Hindlimb muscle (tissue), 1 donor: ENCODE data around the gene ALG2. TPM values are rescaled to one million over a fixed set of nuclear protein-coding genes. Genes with fewer than 3 reads are reported as not detected.

Experiments used
- DNase-seq: peaks from one replicate; pipeline ENCODE4 v3.0.0-alpha.2; 2013
- polyA plus RNA-seq: library from polyadenylated mRNA; unstranded; fragments of 120-200 nt; gene quantifications from one replicate; pipeline ENCODE4 v1.2.1, GENCODE V29; 2013; ENCODE audit not compliant: insufficient read length

Gene ALG2
- polyA plus RNA-seq, 1 donor = 15.1 TPM

DNA sequence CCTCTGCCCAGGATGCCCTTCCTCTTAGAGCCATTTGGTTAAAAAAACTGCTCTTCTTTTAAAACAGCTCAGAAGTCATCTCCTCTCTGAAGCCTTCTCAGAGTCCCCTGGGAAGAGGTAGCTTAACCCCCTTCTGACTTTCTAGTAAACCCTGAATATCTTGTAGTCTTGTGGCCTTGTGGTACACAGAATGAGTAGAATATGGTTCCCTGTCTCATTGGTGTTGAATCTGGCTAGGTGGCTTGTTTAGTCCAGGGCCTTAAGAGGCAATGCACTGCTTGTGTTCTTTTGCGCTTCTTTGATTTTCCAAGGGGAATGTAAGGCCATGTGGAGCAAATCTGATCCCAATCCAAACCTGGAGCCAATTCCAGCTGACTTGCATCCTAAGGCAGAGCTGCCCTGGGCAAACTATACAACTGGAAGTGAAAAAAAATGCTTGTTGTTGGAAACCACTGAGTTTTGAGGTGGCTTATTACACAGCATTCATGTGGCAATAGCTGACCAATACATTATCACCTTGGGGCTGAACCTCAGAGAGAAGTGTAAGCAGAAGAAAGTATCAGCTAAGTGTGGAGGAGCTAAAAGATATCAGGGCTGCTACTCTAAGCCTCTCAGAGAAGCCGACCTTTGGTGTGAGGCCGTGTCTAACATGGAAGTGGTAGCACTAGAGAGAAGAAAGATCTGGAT lies 31.0 kb downstream of the ALG2 start:
- DNase-seq = no peak

DNA sequence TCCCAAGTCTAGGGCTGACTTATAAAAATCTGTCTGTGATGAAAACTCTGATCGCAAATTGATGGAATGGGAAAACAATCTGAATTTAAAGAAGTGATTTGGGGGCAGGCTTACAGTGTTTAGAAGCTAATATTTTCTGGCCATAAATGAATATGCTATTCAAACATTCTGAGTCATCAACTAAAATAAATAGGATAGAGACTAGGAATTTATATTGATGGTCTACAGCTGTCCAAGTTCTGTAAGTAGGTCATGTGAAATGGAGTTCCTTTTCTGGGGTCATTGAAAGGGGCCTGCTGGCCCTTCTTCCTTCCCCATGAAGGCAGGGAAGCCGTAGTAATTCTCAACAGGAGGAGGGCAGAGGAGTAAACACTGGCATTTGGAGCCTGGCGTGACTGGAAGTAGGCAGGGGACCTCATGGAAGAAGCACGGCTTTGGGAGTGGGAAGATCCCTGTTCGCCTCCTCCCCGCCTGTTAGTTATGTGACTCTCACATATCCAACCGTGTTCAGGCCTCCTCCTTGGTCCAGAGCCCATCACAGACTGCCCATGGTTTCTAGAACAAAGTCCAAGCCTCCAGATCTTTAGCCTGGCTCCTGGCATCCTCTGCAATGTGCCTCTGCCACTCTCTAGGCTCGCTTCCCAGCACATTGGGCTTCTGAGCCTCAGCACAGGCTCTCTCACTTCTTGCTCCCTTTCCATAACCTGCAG lies 31.7 kb downstream of the ALG2 start:
- DNase-seq = no peak

DNA sequence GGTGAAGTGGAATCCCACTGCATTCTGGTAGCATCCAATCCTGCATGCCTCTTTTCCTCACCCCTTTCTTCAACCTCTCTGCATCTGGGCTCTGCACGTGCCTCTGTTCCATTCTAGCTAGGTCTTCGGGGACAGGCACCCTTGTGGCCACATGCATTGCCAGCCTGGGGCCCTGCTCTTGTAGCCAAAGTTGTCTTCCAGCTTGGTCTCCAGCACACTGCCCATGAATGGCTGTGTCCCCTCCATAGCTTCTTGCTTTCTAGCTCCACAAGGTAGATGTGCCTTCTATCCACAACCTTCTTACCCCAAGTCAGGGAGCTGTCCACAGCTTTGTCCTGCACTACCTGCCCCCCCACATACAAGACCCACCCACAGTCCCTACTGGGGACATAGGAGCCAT lies 32.6 kb downstream of the ALG2 start:
- DNase-seq = no peak

DNA sequence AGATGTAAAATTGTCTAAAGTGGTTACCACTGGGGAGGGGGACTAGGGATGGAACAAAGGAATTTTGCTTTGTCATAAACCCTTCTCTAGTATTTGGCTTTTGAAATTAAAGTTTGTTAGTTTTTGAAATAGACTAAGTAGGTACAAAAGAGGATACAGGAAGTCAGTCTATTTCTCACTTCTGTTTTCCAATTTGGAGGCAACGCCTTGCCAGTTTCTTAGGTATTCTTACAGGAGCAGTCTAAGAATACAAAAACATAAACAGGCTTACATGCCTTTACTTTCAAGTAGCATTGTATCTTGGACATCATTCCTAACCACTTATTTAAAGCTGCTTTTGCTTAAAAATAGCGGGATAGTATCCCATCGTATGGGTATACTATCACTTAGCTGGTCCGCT lies 34.4 kb downstream of the ALG2 start:
- DNase-seq = no peak

DNA sequence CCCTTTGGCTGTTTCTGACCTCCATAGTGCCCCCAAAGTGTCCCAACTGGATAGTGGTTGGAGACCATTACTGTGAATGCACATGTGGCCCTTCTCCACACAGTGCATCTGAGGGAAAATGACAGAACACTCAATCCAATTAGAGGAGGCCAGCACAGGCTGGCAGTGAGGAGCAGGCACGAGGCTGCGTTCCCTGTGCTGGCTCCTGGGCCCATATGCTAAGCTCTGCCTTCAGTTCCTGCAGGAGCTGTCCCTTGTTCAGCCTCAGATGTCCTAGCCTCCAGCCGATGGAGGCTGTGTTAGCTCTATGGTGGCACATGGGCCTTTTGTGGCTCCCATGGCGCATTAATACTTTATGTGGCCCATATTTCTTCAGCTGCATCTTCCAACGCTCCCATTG lies 35.8 kb downstream of the ALG2 start:
- DNase-seq = no peak

DNA sequence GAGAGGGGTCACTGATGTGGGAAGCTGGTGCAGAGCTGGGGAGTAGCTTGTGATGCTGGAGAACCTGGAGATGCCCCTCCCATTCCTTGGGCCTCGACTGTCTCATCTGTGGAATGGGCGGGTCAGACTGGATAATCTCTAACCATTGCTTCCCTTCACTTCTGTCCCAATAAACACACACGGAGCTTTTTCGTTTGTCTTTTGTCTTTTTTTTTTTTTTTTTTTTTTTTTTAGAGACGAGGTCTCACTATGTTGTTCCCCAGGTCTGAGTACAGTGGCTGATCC lies 36.5 kb downstream of the ALG2 start:
- DNase-seq = no peak

DNA sequence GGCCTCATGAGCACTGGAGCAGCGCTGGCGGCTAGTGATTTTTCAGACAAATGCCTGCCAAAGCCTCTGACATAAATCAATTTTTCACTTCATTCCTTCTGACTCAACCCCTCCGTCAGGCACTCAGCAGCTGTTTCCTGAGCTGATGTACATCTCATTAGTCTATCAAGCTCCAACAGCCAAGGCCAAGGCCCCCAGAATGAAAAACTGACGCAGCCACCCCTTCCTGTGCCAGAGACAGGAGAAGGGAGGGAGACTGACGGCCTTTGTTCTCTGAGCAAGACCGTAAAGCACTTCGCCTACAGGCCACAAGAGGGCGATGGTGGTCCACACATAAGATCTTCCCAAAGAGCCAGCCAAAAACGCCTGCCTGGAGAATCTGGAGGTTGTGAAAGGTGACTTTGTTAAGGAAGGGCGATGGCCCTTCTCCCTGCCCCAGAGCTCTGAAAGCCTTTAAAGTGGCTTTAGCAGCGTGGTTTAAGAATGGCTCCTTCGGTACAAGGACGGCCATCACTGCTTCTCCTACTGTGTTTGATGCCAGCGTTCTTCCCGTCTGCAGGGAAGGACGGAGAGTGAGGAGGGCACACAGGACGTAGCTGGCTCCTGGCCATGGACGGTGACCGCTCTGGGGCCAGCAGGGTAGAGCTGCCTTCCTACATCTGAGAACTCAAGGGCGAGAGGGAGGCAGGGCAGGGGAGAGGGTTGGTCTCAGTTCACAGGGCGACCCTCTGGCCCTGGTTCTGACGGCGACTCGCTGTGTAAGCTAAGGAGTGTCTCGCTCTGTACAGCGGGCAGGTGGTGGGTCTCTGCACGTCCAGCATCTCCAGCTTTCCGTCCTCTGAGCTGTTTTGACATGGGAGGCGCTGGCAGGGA lies 37.0 kb downstream of the ALG2 start:
- peak; percentile 92 for DNase-seq

DNA sequence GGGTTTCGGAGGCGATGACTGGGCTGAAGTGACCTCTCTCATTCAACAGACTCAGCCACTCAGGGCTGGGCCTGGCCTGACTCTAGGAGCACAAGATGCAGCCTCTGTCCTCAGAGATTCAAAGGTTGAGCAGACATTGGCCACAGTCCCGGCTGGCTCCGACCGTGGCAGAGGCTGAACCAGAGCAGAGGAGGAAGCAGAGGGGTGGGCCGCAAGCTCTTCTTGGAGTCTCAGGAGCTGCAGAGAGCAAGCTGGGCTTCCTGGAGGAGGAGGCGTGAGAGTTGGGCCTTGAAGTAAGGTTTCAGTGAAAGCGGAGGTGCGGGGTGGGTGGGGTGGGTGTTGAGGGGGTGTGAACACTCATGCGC lies 37.6 kb downstream of the ALG2 start:
- peak; percentile 36 for DNase-seq

DNA sequence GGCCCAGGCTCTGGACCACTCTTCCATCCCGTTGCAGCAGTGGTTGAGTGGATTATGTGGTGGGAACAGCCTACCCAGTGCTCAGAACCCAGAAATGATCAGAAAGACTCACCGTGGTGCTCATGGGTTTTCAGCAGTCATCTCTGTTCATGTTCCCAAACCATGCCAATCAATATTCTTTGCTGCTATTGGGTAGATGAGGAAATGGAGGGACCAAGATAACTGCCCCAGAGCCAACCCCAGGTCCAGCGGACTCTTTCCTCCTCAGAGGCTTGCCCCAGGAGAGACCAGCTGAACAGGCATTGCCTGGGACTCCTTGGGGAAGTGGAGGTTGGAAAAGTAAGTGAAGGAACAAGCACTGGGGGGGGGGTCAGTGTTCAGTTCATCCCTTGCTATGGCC lies 38.1 kb downstream of the ALG2 start:
- no peak for DNase-seq

DNA sequence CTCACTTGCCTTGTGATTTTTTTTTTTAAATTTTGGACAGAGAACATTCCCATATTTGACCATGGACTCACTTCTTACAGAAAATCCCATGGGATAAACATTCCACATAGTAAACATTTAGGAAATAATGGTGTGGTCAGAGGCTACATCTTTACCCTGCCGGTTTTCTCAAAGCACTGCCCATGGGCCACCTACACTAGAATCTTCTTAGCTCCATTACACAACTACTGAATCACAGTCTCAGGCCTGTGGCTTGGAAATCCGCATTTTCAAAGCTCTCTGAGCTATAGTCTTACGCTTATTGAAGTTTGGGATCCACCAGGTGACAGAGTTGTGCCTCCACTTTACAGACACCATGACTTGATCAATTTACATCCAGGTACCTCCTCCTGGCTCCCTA lies 39.4 kb downstream of the ALG2 start:
- DNase-seq = no peak

DNA sequence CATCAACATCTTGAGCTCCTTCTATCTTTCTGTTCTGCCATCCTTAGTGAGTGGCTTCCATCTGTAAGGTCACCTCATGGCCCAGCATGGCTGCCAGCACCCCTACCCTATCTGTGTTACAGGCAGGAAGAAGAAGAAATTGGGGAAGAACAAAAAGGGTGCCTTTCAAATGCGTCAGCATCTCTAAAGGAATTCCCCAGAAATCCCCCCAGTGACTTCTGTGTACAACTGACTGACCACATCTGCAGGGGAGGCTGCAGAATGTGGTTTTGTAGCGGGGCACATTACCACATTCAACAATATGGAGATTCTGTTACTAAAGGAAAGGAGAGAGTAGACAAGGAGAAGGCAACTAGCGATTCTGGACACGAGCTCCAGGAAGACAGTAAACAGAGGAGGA lies 40.1 kb downstream of the ALG2 start:
- no peak for DNase-seq

DNA sequence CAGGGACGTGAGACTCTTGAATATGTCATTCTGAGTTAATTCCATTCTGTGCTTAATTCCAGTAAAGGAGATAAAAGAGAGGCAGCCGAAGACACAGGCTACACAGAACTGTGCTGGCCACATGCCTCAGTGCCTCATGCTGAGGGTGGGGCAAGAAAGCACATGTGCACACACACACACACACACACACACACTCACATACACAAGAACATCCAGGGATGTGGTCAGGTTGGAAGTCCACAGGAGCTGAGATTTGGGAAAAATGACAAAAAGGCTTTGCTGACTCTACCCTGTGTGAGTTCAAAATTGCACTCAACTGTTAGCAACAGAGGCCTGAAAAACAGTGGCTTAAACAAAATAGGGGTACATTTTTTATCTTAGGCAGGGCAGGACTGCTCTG lies 40.5 kb downstream of the ALG2 start:
- DNase-seq = no peak

DNA sequence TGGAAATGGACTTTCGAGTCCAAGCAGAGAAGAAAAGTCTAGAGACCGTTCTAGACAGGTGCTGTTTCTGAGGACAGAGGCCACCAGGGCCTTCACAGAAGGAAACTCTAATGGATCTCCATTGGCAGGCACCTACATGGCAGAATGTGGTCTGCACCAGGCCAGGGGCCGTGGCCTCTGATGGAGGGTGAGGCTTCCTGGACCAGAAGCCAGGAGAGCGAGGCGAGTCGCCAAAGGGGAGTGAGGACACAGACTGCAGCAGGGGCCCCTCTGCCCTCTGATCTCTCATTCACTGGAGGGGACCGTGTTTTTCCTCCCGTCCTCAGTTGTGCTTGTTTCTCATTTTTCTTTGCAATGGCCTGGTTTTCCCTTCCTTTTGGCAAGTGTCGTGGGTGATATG lies 41.1 kb downstream of the ALG2 start:
- DNase-seq = no peak

DNA sequence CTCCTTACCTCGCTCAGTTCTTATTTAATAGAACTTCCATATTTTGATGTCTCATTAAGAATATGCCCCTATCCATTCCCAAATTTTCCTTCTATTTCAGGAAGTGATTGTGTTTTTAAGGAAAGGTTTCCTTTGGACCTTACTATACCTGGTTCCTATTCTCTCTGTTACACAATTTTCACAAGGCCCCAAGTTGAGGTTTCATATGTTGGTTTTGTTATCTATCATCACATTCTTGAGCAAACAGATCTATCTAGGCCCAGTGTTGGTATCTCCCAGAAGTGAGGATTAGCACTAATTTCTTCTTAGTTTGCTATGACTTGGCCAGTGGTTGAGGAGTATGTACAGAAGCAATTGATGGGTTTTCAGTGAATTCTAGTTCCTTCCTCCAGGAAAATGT lies 41.5 kb downstream of the ALG2 start:
- no peak for DNase-seq

DNA sequence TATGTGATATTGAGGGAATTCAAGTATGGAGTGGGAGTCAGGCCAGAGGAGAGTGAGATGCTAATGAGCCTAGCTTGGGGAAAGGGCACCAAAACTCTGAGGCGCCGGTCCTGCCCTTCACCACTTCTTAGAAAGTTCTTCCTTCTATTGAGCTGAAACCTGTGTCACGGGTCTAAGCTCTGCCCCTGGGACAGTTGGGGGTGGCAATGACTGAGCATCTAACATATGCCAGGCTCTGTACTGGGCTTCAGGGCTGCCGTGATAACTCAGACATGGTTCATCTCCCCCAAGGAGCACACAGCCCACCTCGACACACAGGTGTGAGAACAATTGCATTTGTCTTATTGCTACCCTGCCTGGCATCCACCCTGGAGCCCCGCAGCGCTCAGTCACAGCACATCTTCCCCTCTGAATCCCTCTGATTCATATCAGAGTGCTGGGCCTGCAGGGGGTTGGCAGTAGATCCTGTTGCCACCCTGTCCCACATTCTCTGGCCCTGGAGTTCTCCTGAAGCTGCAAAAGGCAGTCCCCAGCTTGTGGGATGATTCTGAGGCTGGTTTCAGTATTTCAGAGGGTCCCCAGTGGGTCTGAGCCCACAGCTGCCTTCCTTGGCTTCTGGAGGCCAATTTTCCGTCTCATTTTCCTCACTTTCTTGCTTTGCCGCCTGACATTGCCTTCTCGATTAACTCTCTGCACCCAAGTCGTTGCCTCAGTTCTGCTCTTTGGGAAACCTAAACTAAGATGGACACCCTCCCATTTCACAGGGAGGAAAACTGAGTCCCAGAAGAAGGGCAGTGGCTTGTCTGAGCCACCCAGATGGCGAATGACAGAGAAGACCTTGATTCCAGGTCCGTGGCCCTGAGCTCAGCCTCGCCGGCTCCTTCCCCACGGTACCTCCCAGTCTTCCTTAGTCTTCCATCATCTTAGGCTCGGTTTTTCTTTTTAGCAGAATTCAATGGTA lies 42.5 kb downstream of the ALG2 start:
- DNase-seq = no peak

DNA sequence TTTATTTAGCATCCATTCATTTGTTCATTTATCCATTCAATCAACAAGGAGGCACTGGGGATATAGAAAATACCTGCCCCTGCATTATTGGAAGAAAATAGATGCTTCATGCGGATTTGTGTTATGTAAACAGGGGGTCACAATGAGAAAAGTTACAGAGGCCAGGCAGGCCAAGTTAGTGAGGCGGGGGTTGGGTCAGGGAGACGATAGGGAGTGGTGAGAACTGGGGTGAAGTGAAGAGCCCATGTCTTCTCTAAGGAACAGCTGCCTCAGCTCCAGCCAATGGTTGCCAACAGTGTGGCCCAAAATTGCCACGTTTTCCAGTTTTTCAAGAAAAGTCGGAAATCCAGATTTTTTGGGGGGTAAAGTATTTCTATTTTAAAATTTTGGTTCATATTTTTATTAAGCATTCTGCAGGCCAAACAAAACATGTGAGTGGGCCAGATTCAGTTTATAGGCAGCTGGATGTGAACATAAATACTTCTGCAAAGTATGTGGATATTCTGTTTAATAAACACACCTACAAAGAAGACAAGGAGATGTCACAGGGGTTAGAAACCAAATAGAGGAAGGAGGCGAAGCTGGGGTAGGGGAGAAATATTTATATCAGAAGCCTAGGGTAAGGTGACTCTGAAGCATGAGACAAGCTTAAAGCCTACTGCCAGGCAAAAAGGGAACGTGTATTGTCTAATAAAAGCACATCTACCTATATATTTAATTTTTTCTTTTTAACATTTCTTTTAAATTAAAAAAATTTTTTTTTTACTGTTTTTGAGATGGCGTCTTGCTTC lies 44.0 kb downstream of the ALG2 start:
- no peak for DNase-seq

DNA sequence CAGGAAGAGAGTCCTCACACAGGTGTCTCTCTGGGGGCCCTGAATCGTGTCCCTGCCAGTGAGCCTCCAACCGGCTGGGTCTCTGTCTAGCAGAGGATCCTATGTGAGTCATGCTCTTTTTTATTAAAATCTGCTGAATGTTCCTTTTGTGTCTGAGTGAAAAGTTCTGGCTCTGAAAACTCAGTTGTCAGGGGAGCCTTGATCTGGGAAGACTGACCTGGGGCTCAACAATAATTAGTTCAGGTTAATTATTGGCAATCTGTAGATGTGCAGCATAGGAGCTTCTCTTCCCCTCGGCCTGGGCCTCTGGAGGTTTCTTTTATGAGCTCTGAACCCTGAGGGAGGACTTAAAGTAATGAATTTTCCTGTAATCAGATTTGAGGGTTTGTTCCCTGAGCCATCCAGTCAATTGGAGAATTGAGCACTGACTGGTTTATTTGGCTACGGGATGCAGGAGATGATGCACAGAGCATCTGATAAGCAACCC lies 45.2 kb downstream of the ALG2 start:
- no peak for DNase-seq

DNA sequence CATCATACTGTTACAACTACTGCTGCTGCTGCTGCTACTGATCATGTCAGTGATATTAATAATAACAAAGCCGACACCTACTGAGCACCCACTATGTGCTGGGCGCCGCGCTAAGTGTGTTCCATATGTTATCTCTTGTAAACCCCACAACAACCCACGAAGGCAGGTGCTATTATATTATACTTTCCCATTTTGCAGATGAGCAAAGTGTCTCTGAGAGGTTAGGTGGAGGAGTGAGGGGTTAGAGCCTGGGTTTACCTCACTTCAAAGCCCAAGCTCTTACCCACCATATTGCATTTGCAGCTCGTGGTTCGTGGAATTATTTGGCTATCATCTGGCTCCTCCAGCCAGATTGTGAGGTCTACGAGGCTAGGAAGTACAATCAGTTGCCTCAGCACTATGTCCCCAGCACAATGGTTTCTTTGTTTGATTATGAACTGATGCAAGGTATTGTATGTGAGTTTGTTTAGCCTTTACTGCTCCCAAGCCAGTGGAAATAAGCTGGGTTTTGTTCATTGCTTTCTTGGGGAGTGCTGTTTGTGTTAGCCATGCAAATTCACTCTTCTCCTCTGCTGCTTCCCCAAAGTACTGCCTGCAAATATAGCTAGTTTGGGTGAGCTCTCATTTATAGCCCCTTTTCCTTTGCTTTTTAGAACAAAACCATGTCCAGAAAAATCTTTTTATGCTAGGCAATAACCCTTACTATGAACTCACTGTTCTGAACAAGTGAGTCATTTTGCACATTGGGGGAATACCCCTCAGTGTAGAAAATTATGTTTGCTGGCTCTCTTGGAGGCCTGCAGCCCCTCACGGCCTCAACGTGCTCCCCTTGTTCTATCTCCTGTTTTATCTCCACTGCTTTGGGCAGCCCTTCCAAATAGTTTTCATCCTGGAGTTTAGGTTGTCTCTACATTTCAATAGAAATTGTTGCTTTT lies 47.9 kb downstream of the ALG2 start:
- DNase-seq = no peak

DNA sequence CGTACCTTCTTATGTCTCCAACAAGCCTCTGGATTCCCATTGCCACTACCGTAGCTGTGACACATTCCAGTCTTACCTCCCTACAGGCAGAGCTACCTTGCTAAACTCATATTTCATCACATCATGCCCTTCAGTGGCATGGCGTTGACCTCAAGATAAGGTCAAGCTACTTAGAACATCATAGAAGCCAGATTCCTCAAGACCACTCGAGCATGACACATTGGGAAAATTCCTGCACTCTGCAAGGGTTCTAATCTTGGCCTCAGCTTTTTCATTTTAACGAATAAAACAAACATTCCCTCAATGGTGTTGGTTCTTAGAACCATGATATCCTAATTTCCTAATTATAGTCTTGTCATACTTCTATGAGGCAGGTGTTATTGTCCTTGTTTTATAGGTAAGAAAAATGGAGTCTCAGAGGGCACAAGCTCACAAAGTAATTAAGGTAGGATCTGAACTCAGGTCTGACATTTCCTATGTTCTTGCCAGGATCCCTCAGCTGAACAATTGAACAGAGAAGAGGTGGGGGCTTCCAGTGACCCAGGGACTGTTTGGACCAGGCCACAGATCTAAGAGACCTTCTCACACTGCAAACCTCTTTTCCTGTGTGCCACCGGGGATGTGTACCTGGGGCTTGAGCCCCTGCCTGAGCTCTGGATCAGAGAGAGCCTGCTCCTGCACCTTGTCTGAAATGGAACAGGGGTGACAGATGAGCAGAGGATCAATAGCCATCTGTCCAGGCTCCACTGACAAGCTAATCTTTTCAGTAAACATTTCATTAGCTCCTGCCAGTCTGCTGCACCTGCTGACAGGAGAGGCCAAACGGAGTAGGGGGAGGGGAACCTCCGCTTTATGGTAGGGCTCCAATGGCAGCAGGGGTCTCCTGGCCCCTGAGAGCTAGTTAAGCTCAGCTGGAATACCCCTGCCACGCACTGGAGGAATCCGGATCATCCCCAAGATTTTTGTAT lies 49.3 kb downstream of the ALG2 start:
- DNase-seq = no peak
